GM19395 (cell line): Measurements from ENCODE around the gene MRPS6.

Experiments used
- ATAC-seq: cut with Tn5 transposase; IDR thresholded peaks from one replicate; pipeline ENCODE4 v1.9.1; 2021; ENCODE audit warnings: mild to moderate bottlenecking, moderate library complexity; ENCODE audit not compliant: unreplicated experiment

Gene MRPS6

GRCh38 chr21:34177919-34178567 is 104.7 kb downstream of the MRPS6 start:
- no peak for ATAC-seq

GRCh38 chr21:34179204-34179935 is 106.0 kb downstream of the MRPS6 start:
- ATAC-seq = no peak

GRCh38 chr21:34180407-34180806 is 107.0 kb downstream of the MRPS6 start:
- no peak for ATAC-seq

GRCh38 chr21:34180826-34181359 is 107.5 kb downstream of the MRPS6 start:
- ATAC-seq = no peak

GRCh38 chr21:34181431-34182039 is 108.2 kb downstream of the MRPS6 start:
- no peak for ATAC-seq

- ATAC-seq = no peak
Measured at GRCh38 chr21:34182436-34182835, 109.1 kb downstream of the MRPS6 start.

GRCh38 chr21:34183331-34183928 is 110.1 kb downstream of the MRPS6 start:
- no peak for ATAC-seq

GRCh38 chr21:34184232-34184631 is 110.9 kb downstream of the MRPS6 start:
- ATAC-seq = no peak

- ATAC-seq = no peak
Measured at GRCh38 chr21:34185026-34185750, 111.8 kb downstream of the MRPS6 start.

GRCh38 chr21:34186109-34186719 is 112.8 kb downstream of the MRPS6 start:
- no peak for ATAC-seq

- ATAC-seq = no peak
Measured at GRCh38 chr21:34187935-34188334, 114.6 kb downstream of the MRPS6 start.

- ATAC-seq = no peak
Measured at GRCh38 chr21:34189506-34189905, 116.1 kb downstream of the MRPS6 start.

GRCh38 chr21:34190576-34191321 is 117.4 kb downstream of the MRPS6 start:
- no peak for ATAC-seq

- ATAC-seq = no peak
Measured at GRCh38 chr21:34191876-34192275, 118.5 kb downstream of the MRPS6 start.
